WTC11 (cell line): ENCODE measurements around the gene GIMAP2.

Experiments used
- CREM ChIP-seq: sonication (generic); formaldehyde crosslinking; IDR thresholded peaks from 2 replicates; pipeline ENCODE4 v1.8.1; 2022; ENCODE audit warnings: mild to moderate bottlenecking, missing genetic modification reagents, moderate library complexity
- ELF4 ChIP-seq: sonication (generic); formaldehyde crosslinking; IDR thresholded peaks from 2 replicates; pipeline ENCODE4 v1.8.1; 2022; ENCODE audit warnings: low read depth, mild to moderate bottlenecking, moderate library complexity, missing genetic modification reagents
- ETV6 ChIP-seq: sonication (generic); formaldehyde crosslinking; IDR thresholded peaks from 2 replicates; pipeline ENCODE4 v1.8.1; 2022; ENCODE audit warnings: mild to moderate bottlenecking, missing genetic modification reagents
- MYBL2 ChIP-seq: sonication (generic); formaldehyde crosslinking; IDR thresholded peaks from 2 replicates; pipeline ENCODE4 v1.8.1; 2023; ENCODE audit warnings: mild to moderate bottlenecking, moderate library complexity, missing genetic modification reagents
- NR2C2 ChIP-seq: sonication (generic); formaldehyde crosslinking; IDR thresholded peaks from 2 replicates; pipeline ENCODE4 v1.8.0; 2022; ENCODE audit warnings: mild to moderate bottlenecking, missing genetic modification reagents
- RELA ChIP-seq: sonication (generic); formaldehyde crosslinking; IDR thresholded peaks from 2 replicates; pipeline ENCODE4 v1.8.1; 2022; ENCODE audit warnings: missing genetic modification reagents, mild to moderate bottlenecking, borderline replicate concordance
- TEAD4 ChIP-seq: sonication (generic); formaldehyde crosslinking; IDR thresholded peaks from 2 replicates; pipeline ENCODE4 v1.8.0; 2022; ENCODE audit warnings: mild to moderate bottlenecking, missing genetic modification reagents
- TF ChIP-seq, protein P1 (sequence below): sonication (generic); formaldehyde crosslinking; IDR thresholded peaks from 2 replicates; pipeline ENCODE4 v1.8.0; 2022; ENCODE audit warnings: missing genetic modification reagents
- TF ChIP-seq, protein P2 (sequence below): sonication (generic); formaldehyde crosslinking; IDR thresholded peaks from 2 replicates; pipeline ENCODE4 v1.8.1; 2023; ENCODE audit warnings: mild to moderate bottlenecking, missing genetic modification reagents, moderate library complexity
- TF ChIP-seq, protein P3 (sequence below): sonication (generic); formaldehyde crosslinking; IDR thresholded peaks from 2 replicates; pipeline ENCODE4 v1.8.1; 2022; ENCODE audit warnings: low read depth, missing genetic modification reagents, borderline replicate concordance
- TF ChIP-seq, protein P4 (sequence below): fragments of 200-600 bp; IDR thresholded peaks from 2 replicates; pipeline ENCODE4 v1.8.0; 2022; ENCODE audit warnings: antibody characterized with exemption
- TF ChIP-seq, protein P5 (sequence below): sonication (generic); formaldehyde crosslinking; conservative IDR thresholded peaks from 2 replicates; pipeline ENCODE4 v1.8.1; 2023; ENCODE audit warnings: mild to moderate bottlenecking, low read depth, missing genetic modification reagents, moderate library complexity
- TF ChIP-seq, protein P6 (sequence below): sonication (generic); formaldehyde crosslinking; IDR thresholded peaks from 2 replicates; pipeline ENCODE4 v1.8.1; 2023; ENCODE audit warnings: mild to moderate bottlenecking, missing genetic modification reagents, moderate library complexity

DNA sequence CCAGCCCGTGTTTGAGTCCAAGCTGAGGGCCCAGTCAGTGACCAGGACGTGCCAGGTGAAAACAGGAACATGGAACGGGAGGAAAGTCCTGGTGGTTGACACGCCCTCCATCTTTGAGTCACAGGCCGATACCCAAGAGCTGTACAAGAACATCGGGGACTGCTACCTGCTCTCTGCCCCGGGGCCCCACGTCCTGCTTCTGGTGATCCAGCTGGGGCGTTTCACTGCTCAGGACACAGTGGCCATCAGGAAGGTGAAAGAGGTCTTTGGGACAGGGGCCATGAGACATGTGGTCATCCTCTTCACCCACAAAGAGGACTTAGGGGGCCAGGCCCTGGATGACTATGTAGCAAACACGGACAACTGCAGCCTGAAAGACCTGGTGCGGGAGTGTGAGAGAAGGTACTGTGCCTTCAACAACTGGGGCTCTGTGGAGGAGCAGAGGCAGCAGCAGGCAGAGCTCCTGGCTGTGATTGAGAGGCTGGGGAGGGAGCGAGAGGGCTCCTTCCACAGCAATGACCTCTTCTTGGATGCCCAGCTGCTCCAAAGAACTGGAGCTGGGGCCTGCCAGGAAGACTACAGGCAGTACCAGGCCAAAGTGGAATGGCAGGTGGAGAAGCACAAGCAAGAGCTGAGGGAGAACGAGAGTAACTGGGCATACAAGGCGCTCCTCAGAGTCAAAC, 56.9 kb downstream of the GIMAP2 start:
- TF ChIP-seq CREM (no peak), ELF4 (CRISPR knock-in tag) (no peak), NR2C2 (CRISPR knock-in tag) (no peak), RELA (CRISPR knock-in tag) (no peak), TEAD4 (CRISPR knock-in tag) (no peak), ETV6 (CRISPR knock-in tag) (no peak), MYBL2 (CRISPR knock-in tag) (no peak)
- TF ChIP-seq, protein P1, sequence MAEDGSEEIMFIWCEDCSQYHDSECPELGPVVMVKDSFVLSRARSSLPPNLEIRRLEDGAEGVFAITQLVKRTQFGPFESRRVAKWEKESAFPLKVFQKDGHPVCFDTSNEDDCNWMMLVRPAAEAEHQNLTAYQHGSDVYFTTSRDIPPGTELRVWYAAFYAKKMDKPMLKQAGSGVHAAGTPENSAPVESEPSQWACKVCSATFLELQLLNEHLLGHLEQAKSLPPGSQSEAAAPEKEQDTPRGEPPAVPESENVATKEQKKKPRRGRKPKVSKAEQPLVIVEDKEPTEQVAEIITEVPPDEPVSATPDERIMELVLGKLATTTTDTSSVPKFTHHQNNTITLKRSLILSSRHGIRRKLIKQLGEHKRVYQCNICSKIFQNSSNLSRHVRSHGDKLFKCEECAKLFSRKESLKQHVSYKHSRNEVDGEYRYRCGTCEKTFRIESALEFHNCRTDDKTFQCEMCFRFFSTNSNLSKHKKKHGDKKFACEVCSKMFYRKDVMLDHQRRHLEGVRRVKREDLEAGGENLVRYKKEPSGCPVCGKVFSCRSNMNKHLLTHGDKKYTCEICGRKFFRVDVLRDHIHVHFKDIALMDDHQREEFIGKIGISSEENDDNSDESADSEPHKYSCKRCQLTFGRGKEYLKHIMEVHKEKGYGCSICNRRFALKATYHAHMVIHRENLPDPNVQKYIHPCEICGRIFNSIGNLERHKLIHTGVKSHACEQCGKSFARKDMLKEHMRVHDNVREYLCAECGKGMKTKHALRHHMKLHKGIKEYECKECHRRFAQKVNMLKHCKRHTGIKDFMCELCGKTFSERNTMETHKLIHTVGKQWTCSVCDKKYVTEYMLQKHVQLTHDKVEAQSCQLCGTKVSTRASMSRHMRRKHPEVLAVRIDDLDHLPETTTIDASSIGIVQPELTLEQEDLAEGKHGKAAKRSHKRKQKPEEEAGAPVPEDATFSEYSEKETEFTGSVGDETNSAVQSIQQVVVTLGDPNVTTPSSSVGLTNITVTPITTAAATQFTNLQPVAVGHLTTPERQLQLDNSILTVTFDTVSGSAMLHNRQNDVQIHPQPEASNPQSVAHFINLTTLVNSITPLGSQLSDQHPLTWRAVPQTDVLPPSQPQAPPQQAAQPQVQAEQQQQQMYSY, result no peak
- TF ChIP-seq, protein P2, sequence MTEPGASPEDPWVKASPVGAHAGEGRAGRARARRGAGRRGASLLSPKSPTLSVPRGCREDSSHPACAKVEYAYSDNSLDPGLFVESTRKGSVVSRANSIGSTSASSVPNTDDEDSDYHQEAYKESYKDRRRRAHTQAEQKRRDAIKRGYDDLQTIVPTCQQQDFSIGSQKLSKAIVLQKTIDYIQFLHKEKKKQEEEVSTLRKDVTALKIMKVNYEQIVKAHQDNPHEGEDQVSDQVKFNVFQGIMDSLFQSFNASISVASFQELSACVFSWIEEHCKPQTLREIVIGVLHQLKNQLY (CRISPR knock-in tag), result no peak
- TF ChIP-seq, protein P3, sequence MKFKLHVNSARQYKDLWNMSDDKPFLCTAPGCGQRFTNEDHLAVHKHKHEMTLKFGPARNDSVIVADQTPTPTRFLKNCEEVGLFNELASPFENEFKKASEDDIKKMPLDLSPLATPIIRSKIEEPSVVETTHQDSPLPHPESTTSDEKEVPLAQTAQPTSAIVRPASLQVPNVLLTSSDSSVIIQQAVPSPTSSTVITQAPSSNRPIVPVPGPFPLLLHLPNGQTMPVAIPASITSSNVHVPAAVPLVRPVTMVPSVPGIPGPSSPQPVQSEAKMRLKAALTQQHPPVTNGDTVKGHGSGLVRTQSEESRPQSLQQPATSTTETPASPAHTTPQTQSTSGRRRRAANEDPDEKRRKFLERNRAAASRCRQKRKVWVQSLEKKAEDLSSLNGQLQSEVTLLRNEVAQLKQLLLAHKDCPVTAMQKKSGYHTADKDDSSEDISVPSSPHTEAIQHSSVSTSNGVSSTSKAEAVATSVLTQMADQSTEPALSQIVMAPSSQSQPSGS (CRISPR knock-in tag), result no peak
- TF ChIP-seq, protein P4, sequence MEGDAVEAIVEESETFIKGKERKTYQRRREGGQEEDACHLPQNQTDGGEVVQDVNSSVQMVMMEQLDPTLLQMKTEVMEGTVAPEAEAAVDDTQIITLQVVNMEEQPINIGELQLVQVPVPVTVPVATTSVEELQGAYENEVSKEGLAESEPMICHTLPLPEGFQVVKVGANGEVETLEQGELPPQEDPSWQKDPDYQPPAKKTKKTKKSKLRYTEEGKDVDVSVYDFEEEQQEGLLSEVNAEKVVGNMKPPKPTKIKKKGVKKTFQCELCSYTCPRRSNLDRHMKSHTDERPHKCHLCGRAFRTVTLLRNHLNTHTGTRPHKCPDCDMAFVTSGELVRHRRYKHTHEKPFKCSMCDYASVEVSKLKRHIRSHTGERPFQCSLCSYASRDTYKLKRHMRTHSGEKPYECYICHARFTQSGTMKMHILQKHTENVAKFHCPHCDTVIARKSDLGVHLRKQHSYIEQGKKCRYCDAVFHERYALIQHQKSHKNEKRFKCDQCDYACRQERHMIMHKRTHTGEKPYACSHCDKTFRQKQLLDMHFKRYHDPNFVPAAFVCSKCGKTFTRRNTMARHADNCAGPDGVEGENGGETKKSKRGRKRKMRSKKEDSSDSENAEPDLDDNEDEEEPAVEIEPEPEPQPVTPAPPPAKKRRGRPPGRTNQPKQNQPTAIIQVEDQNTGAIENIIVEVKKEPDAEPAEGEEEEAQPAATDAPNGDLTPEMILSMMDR, result no peak
- TF ChIP-seq, protein P5, sequence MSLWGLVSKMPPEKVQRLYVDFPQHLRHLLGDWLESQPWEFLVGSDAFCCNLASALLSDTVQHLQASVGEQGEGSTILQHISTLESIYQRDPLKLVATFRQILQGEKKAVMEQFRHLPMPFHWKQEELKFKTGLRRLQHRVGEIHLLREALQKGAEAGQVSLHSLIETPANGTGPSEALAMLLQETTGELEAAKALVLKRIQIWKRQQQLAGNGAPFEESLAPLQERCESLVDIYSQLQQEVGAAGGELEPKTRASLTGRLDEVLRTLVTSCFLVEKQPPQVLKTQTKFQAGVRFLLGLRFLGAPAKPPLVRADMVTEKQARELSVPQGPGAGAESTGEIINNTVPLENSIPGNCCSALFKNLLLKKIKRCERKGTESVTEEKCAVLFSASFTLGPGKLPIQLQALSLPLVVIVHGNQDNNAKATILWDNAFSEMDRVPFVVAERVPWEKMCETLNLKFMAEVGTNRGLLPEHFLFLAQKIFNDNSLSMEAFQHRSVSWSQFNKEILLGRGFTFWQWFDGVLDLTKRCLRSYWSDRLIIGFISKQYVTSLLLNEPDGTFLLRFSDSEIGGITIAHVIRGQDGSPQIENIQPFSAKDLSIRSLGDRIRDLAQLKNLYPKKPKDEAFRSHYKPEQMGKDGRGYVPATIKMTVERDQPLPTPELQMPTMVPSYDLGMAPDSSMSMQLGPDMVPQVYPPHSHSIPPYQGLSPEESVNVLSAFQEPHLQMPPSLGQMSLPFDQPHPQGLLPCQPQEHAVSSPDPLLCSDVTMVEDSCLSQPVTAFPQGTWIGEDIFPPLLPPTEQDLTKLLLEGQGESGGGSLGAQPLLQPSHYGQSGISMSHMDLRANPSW, result no peak
- TF ChIP-seq, protein P6, sequence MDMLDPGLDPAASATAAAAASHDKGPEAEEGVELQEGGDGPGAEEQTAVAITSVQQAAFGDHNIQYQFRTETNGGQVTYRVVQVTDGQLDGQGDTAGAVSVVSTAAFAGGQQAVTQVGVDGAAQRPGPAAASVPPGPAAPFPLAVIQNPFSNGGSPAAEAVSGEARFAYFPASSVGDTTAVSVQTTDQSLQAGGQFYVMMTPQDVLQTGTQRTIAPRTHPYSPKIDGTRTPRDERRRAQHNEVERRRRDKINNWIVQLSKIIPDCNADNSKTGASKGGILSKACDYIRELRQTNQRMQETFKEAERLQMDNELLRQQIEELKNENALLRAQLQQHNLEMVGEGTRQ (CRISPR knock-in tag), result no peak
